Measurements from ENCODE around the gene PEAR1. TPM values are rescaled to one million over a fixed set of nuclear protein-coding genes. Genes with fewer than 3 reads are reported as not detected.

PEAR1 gene
- total RNA-seq, 1 experiment from 2014 or later = 11.9 TPM

GRCh38 chr1:156904187-156904959, 10.9 kb downstream of the PEAR1 start:
- no peaks in the 10 kb centered on the region for H3K27me3 ChIP-seq (ENCODE audit: low read length)
- H3K9me2 ChIP-seq (replicated peaks; ENCODE audit: low read length) = no peaks in the 10 kb centered on the region
- H3F3A ChIP-seq (ENCODE audit: low read length, unreplicated experiment) = no peaks in the 10 kb centered on the region
- no peak overlapping the region for H3K27ac ChIP-seq (ENCODE audit: low read length)
- no peak overlapping the region for H3K9ac ChIP-seq (ENCODE audit: low read length)
- POLR2A ChIA-PET (ENCODE audit: unreplicated experiment) = no interaction called here
- CTCF ChIA-PET = no interaction called here
- intact Hi-C loops (cut with micrococcal nuclease) = no loop called here
- TF ChIP-seq EZH2phosphoT487 (IDR thresholded peaks at IDR 0.05; ENCODE audit: borderline replicate concordance, low read length) (no peak), CTCF (conservative IDR thresholded peaks at IDR 0.05; ENCODE audit: low read depth, low read length) (no peak), EZH2 (IDR thresholded peaks at IDR 0.05; ENCODE audit: low read length, unreplicated experiment) (no peak)
- H2AFZ ChIP-seq (ENCODE audit: low read length) = no peak overlapping the region
- ATAC-seq (no peak), DNase-seq (no peak)
- no peaks in the 10 kb centered on the region for H3K36me3 ChIP-seq (ENCODE audit: low read depth, low read length)
- H4K20me1 ChIP-seq (ENCODE audit: low read length) = no peaks in the 10 kb centered on the region
- peaks cover 20% of the 10 kb centered on the region for H3K4me1 ChIP-seq (ENCODE audit: insufficient read depth, low read length)
- BruUV-seq (replicated peaks) = no TSS peak
- H3K9me3 ChIP-seq (ENCODE audit: low read length) = no peaks in the 10 kb centered on the region
- no peak overlapping the region for H3K4me3 ChIP-seq (ENCODE audit: low read length)
- H3K4me2 ChIP-seq (ENCODE audit: low read length) = no peak overlapping the region
- no peaks in the 10 kb centered on the region for H3K79me2 ChIP-seq (ENCODE audit: low read length)

- Histone ChIP-seq H3K79me2 (ENCODE audit: low read length) (no peaks in the 10 kb centered on the region), H3K4me1 (ENCODE audit: insufficient read depth, low read length) (peaks cover 20% of the 10 kb centered on the region), H3K9ac (ENCODE audit: low read length) (no peak overlapping the region), H3K4me2 (ENCODE audit: low read length) (no peak overlapping the region), H3K36me3 (ENCODE audit: low read depth, low read length) (no peaks in the 10 kb centered on the region), H3K9me2 (replicated peaks; ENCODE audit: low read length) (no peaks in the 10 kb centered on the region), H3K27me3 (ENCODE audit: low read length) (no peaks in the 10 kb centered on the region), H4K20me1 (ENCODE audit: low read length) (no peaks in the 10 kb centered on the region), H3K27ac (ENCODE audit: low read length) (no peak overlapping the region), H3F3A (ENCODE audit: low read length, unreplicated experiment) (no peaks in the 10 kb centered on the region), H2AFZ (ENCODE audit: low read length) (no peak overlapping the region), H3K9me3 (ENCODE audit: low read length) (no peaks in the 10 kb centered on the region), H3K4me3 (ENCODE audit: low read length) (no peak overlapping the region)
- ATAC-seq (no peak), DNase-seq (no peak)
- ChIA-PET CTCF (no interaction called here), POLR2A (ENCODE audit: unreplicated experiment) (no interaction called here)
- intact Hi-C loops (cut with micrococcal nuclease) = no loop called here
- TF ChIP-seq EZH2 (IDR thresholded peaks at IDR 0.05; ENCODE audit: low read length, unreplicated experiment) = no peak
- TF ChIP-seq EZH2phosphoT487 (IDR thresholded peaks at IDR 0.05; ENCODE audit: borderline replicate concordance, low read length) = no peak
- TF ChIP-seq CTCF (conservative IDR thresholded peaks at IDR 0.05; ENCODE audit: low read depth, low read length) = no peak
- no TSS peak for BruUV-seq (replicated peaks)
These were observed 11.7 kb downstream of the PEAR1 start for GRCh38 chr1:156905176-156905575.

- CTCF ChIA-PET = no interaction called here
- H4K20me1 ChIP-seq (ENCODE audit: low read length) = no peaks in the 10 kb centered on the region
- H3K27ac ChIP-seq (ENCODE audit: low read length) = no peak overlapping the region
- DNase-seq (no peak), ATAC-seq (no peak)
- H3K9me3 ChIP-seq (ENCODE audit: low read length) = no peaks in the 10 kb centered on the region
- no peaks in the 10 kb centered on the region for H3K36me3 ChIP-seq (ENCODE audit: low read depth, low read length)
- BruUV-seq (replicated peaks) = no TSS peak
- POLR2A ChIA-PET (ENCODE audit: unreplicated experiment) = no interaction called here
- H3K79me2 ChIP-seq (ENCODE audit: low read length) = no peaks in the 10 kb centered on the region
- H3K27me3 ChIP-seq (ENCODE audit: low read length) = no peaks in the 10 kb centered on the region
- no peak overlapping the region for H3K4me3 ChIP-seq (ENCODE audit: low read length)
- no peak overlapping the region for H3K9ac ChIP-seq (ENCODE audit: low read length)
- no peak overlapping the region for H3K4me2 ChIP-seq (ENCODE audit: low read length)
- no peak for TF ChIP-seq EZH2 (IDR thresholded peaks at IDR 0.05; ENCODE audit: low read length, unreplicated experiment)
- no peak for TF ChIP-seq CTCF (conservative IDR thresholded peaks at IDR 0.05; ENCODE audit: low read depth, low read length)
- no peak for TF ChIP-seq EZH2phosphoT487 (IDR thresholded peaks at IDR 0.05; ENCODE audit: borderline replicate concordance, low read length)
- no peaks in the 10 kb centered on the region for H3K9me2 ChIP-seq (replicated peaks; ENCODE audit: low read length)
- H3K4me1 ChIP-seq (ENCODE audit: insufficient read depth, low read length) = peaks cover 20% of the 10 kb centered on the region
- intact Hi-C loops (cut with micrococcal nuclease) = no loop called here
- no peaks in the 10 kb centered on the region for H3F3A ChIP-seq (ENCODE audit: low read length, unreplicated experiment)
- H2AFZ ChIP-seq (ENCODE audit: low read length) = no peak overlapping the region
These were observed 12.1 kb downstream of the PEAR1 start for GRCh38 chr1:156905651-156906050.
